Mucosa of descending colon (tissue), 3 donors: ENCODE results near the gene DHRS12. TPM values are rescaled to one million over a fixed set of nuclear protein-coding genes. Genes with fewer than 3 reads are reported as not detected.

Source experiments
- ATAC-seq: fragments of 200-7000 bp; cut with Tn5 transposase; one replicate; pipeline ENCODE4 v1.9.1; 2020; ENCODE audit warnings: mild to moderate bottlenecking, moderate library complexity
- DNase-seq, 3 donors: peaks; one replicate each; pipeline ENCODE4 v3.0.0-alpha.2; 2020
- H3K36me3 ChIP-seq: fragments of 200-600 bp; one replicate; pipeline ENCODE4 v1.8.0; 2021; ENCODE audit warnings: low read depth, mild to moderate bottlenecking
- H3K4me1 ChIP-seq: fragments of 200-600 bp; one replicate; pipeline ENCODE4 v1.8.0; 2021; ENCODE audit warnings: low read depth, mild to moderate bottlenecking
- H3K4me3 ChIP-seq: fragments of 200-600 bp; one replicate; pipeline ENCODE4 v1.8.0; 2021; ENCODE audit warnings: mild to moderate bottlenecking
- H3K9me3 ChIP-seq: fragments of 200-600 bp; one replicate; pipeline ENCODE4 v1.8.0; 2021; ENCODE audit warnings: mild to moderate bottlenecking
- CTCF ChIP-seq: fragments of 200-600 bp; IDR thresholded peaks from one replicate; pipeline ENCODE4 v1.8.0; 2022; ENCODE audit warnings: antibody characterized with exemption, mild to moderate bottlenecking
- intact Hi-C, 2 donors: fragments of 100-400 bp; cut with DNase I in 1 of 2; cut with micrococcal nuclease in 1 of 2; formaldehyde crosslinking; loops; one replicate each; pipeline versions ENCODE4 v1.11.0 to v1.11.1; 2022; cut with DNase I, micrococcal nuclease
- total RNA-seq, 3 donors: library from RNA; stranded (reverse); fragmentation: NEBNext Ultra II Directional in 2 of 3; extraction: Animal tissue kit (Norgen Biotek cat#: 25700) in 2 of 3; gene quantifications; one replicate each; pipeline versions ENCODE4 v1.2.1 to v1.2.4, GENCODE V29; 2021 to 2023
- donor health status: DM: no; HTN: no; CAD: no; lungs with moderate emphysema.
- donor health status: DM: no; HTN: no; CAD: no.
- donor health status: DM: no; HTN: yes; CAD: no.

The DHRS12 gene
- total RNA-seq, 3 donors from 2014 or later: 11.8 to 15.1 (median 14.1) TPM

GRCh38 chr13:51721496-51721895 lies 82.5 kb downstream of the DHRS12 start:
- ATAC-seq (no peak), DNase-seq (no peak)
- Histone ChIP-seq H3K4me1 (no peaks in the 10 kb centered on the region), H3K36me3 (no peaks in the 10 kb centered on the region), H3K9me3 (no peaks in the 10 kb centered on the region), H3K4me3 (no peak overlapping the region)
- intact Hi-C loops: no loop called here
- no peak for TF ChIP-seq CTCF

GRCh38 chr13:51719394-51719793 lies 84.6 kb downstream of the DHRS12 start:
- Histone ChIP-seq H3K36me3 (no peaks in the 10 kb centered on the region), H3K4me1 (no peaks in the 10 kb centered on the region), H3K9me3 (no peaks in the 10 kb centered on the region), H3K4me3 (no peak overlapping the region)
- intact Hi-C loops: no loop called here
- TF ChIP-seq CTCF: no peak
- DNase-seq: no peak
- ATAC-seq: no peak

Other genes with a start within 250 kb of the DHRS12 start
- 1 to 10 TPM; 3.4 to 9.6 (median 6.6) TPM for gene WDFY2, start 219.7 kb downstream of the DHRS12 start, total RNA-seq
- gene TMEM272, start 41.0 kb upstream of the DHRS12 start, total RNA-seq: under 1 TPM; 0.07 to 0.35 (median 0.29) TPM
- gene CCDC70, start 57.8 kb upstream of the DHRS12 start, total RNA-seq: not detected
- 10 to 100 TPM; 11.3 to 26.0 (median 16.0) TPM for gene ATP7B, start 207.3 kb upstream of the DHRS12 start, total RNA-seq
- gene ALG11, start 208.2 kb upstream of the DHRS12 start, total RNA-seq: 10 to 100 TPM; 34.3 to 43.3 (median 38.6) TPM
- 10 to 100 TPM; 17.4 to 21.9 (median 20.5) TPM for gene UTP14C, start 220.5 kb upstream of the DHRS12 start, total RNA-seq